ENCODE data around the gene PLA2G2E. TPM values are rescaled to one million over a fixed set of nuclear protein-coding genes. Genes with fewer than 3 reads are reported as not detected.

The PLA2G2E gene
- polyA plus RNA-seq, 6 donors from 2014 or later, result not detected

DNA sequence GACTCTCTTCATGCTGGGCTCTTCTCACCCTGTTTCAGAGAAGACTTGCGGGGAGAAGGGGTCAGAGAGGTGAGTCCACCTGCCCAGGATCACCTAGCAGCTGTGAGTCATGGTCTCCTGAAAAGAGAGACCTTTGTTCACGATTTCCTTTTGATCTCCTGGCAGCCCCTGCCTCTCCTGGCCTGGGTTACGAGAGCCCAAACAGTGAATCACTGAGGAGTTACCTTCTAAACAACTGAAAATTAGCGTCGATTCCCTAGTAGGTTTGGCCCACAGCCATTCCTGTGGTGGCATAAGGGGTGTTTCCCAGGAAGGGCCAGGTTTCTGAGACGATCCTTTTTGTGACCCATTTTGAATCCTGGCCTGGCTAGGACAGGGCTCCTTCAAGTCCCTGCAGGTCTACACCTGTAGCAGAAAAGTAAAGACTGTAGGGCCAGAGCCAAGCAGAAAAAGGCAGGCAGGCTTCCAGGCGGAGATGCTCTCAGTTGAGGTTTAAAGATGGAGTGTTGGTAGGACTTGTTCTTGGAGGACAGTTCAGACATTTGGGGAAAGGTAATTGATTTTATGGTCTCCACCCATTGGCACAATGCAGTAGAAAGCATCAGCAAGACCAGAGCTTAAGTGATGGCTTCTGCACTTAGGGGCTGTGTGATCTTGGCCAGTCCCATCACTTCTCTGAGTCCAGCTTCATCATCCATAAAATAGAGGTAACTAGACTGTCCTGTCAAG lies 2.1 kb upstream of the PLA2G2E start:
- Mint-ChIP-seq H3K4me3 (no peak overlapping the region), H3K27ac (peak overlapping the region in 1 of 6 donors; percentile 47), H3K4me1 (no peaks in the 10 kb centered on the region), H3K9me3 (peaks cover 2 to 16% (median 9%) of the 10 kb centered on the region in 7 donors), H3K36me3 (peaks cover 0 to 11% of the 10 kb centered on the region in 2 donors), H3K27me3 (peaks cover 0 to 18% (median 9%) of the 10 kb centered on the region in 3 donors)
- DNase-seq (no peak), ATAC-seq (ENCODE audit: low read depth in 2 of 2) (no peak)

DNA sequence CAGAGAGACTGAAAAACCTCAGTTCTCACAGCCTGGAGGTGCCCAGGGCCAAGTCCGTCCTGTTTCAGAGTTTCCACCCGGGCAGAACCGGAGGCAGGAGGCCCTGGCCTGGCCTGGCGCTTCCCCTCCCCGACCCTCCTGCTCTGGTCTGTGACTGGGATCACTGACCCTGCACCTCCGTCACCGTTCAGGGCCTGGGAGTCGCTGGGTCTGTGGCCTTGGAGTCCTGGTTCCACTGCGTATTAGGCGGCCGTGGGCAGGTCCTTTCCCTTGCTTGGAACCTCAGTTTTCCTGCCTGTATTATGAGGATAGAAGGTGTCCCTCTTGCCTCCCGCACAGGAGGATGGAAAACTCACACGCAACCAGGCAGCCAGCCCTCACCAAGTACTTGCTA lies 533 bp upstream of the PLA2G2E start:
- DNase-seq, result no peak
- H3K27me3 Mint-ChIP-seq, result peaks cover 0 to 9% (median 7%) of the 10 kb centered on the region in 3 donors
- no peaks in the 10 kb centered on the region for H3K36me3 Mint-ChIP-seq
- no peaks in the 10 kb centered on the region for H3K4me1 Mint-ChIP-seq
- peaks cover 0 to 2% (median under 1%) of the 10 kb centered on the region in 7 donors for H3K9me3 Mint-ChIP-seq
- H3K4me3 Mint-ChIP-seq, result no peak overlapping the region
- ATAC-seq (ENCODE audit: low read depth in 2 of 2), result no peak
- H3K27ac Mint-ChIP-seq, result no peak overlapping the region

DNA sequence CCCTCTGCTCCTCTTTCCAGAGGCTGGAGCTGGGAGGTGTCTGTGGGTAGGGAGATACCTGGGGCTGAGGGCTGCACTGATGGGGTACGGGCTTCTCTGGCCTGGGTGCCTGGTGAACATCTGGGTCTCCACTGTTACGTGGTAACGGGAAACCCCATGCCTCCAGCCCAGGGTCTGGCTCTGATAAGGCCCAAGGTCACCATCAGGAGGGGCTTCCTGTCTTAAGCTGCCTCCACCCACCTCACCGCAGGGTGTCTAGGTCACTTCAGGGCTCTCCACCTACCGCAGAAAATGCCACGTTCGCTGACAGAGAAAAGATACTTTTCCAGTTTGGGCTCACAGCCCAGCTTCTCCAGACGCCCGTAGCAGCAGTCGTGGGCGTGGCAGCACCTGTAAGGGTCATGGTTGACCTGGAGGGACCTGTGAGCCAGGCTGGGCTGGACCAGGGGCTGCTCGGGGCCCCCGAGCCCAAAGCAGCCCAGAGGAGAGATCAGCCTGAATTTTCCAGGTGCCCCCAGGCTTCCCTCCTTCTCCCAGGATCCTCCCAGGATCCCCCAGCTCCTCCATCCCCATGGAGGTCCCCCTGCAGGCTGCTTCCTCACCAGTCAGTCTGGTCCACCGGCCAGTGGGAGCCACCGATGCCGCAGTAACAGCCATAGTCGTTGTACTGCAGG lies 1.3 kb downstream of the PLA2G2E start:
- no peak for DNase-seq
- no peak overlapping the region for H3K4me3 Mint-ChIP-seq
- no peak for ATAC-seq (ENCODE audit: low read depth in 2 of 2)
- H3K9me3 Mint-ChIP-seq, result peaks cover 0 to 2% (median 0%) of the 10 kb centered on the region in 7 donors
- peaks cover 3 to 6% (median 4%) of the 10 kb centered on the region in 3 donors for H3K4me1 Mint-ChIP-seq
- no peaks in the 10 kb centered on the region for H3K36me3 Mint-ChIP-seq
- H3K27me3 Mint-ChIP-seq, result peaks cover 0 to 9% (median 7%) of the 10 kb centered on the region in 3 donors
- no peak overlapping the region for H3K27ac Mint-ChIP-seq

DNA sequence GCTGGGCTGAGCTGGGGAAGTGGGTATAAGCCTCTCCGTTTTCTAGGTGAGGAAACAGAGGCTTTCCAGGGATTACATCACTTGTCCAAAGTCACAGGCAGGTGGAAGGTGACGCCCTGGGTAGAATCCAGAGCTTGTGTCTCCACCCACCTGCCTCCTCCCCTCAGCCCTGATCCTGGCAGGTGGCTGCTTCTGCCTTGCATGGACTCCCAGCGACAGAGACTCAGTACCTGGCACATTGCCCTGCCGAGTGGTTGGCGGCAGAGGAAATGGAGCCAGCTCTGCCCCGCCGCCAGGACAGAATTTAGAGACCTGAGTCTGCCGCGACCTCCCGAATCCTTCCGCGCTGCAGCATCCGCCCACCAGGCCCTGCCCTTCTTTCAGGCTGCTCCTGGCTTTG lies 2.1 kb downstream of the PLA2G2E start:
- no peak for ATAC-seq (ENCODE audit: low read depth in 2 of 2)
- Mint-ChIP-seq H3K27me3 (peaks cover 0 to 9% (median 7%) of the 10 kb centered on the region in 3 donors), H3K9me3 (no peaks in the 10 kb centered on the region), H3K4me1 (peaks cover 3 to 6% (median 4%) of the 10 kb centered on the region in 3 donors), H3K36me3 (no peaks in the 10 kb centered on the region), H3K27ac (peak overlapping the region in 1 of 6 donors; percentile 35), H3K4me3 (no peak overlapping the region)
- no peak for DNase-seq

DNA sequence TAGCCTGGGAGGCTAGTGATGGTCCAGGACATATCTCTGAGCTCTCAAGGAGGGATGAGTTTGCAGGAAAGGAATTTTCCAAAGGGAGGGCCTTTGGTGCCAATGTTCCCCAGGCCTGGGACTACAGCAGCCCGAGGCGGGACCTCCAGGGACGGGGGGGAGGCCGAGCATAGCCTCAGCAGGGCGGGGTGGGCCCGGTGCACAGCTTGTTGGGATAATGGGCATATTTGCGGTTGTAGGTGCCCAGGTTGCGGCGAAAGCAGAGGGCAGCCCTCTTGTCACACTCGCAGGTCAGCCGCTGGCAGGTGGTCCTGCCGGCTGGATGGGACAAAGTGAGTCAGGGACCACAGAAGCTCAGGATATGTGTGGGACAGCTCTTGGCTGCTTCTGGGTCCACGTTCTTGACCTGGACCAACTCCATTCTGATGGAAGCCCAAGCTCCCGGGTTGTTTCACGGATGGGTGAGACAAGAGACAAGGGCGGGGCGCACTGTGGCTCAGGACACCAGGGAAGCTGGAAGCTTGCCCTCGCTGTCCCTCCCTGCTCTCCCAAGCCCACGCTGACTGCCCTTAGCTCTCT lies 3.2 kb downstream of the PLA2G2E start:
- Mint-ChIP-seq H3K4me1 (peaks cover 3 to 6% (median 4%) of the 10 kb centered on the region in 3 donors), H3K9me3 (no peaks in the 10 kb centered on the region), H3K36me3 (no peaks in the 10 kb centered on the region), H3K4me3 (no peak overlapping the region), H3K27ac (no peak overlapping the region), H3K27me3 (peaks cover 0 to 9% (median 7%) of the 10 kb centered on the region in 3 donors)
- DNase-seq (no peak), ATAC-seq (ENCODE audit: low read depth in 2 of 2) (no peak)

DNA sequence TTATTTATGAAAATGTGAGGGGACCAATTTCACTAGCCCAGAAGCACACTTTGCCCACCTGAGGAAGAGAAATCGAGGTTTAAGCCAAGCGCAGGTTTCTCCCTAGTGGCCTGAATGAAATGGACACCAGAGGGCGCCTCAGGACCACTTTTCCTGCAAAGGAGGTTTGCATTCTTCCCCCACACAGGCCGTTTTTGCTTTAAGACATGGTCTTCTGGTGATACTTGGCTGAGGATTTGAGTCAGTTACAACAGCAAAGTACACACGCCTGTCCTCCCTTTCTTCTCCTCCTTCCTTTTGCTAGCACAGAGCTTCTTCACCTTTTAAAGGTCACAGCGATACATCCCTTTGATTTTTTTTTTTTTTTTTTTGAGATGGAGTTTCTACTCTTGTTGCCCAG lies 5.4 kb downstream of the PLA2G2E start:
- H3K36me3 Mint-ChIP-seq, result no peaks in the 10 kb centered on the region
- H3K4me1 Mint-ChIP-seq, result peaks cover 3 to 6% (median 4%) of the 10 kb centered on the region in 3 donors
- ATAC-seq (ENCODE audit: low read depth in 2 of 2) (peak; percentile 69 to 87), DNase-seq (peak; percentile 68)
- H3K27ac Mint-ChIP-seq, result peak overlapping the region in 2 of 6 donors; percentile 4 to 82
- H3K27me3 Mint-ChIP-seq, result peaks cover 0 to 8% (median 7%) of the 10 kb centered on the region in 3 donors
- no peaks in the 10 kb centered on the region for H3K9me3 Mint-ChIP-seq
- no peak overlapping the region for H3K4me3 Mint-ChIP-seq

DNA sequence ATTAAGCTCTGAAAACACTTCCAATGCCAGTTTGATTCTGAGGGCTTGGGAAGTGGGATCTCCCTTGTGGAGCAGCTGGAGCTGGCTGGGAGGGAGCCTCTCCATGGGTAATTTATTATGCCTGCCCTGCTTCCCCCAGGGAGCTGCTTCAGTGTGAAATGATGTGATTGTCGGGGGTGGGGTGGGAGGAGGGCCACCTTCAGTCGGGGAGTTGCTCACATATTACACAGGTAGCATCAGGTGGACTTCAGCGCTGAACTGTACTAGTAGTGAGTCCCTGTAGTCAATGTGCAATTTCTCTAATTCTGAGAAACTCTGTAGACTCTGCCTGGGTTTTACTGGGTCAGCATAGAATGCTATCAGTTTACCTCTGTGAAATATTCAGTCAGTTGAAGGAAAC lies 12.8 kb downstream of the PLA2G2E start:
- no peak overlapping the region for H3K4me3 Mint-ChIP-seq
- H3K27ac Mint-ChIP-seq, result no peak overlapping the region
- H3K36me3 Mint-ChIP-seq, result peaks cover 30 to 38% of the 10 kb centered on the region in 2 donors
- H3K27me3 Mint-ChIP-seq, result no peaks in the 10 kb centered on the region
- H3K4me1 Mint-ChIP-seq, result no peaks in the 10 kb centered on the region
- no peaks in the 10 kb centered on the region for H3K9me3 Mint-ChIP-seq
- no peak for DNase-seq
- ATAC-seq (ENCODE audit: low read depth in 2 of 2), result no peak

DNA sequence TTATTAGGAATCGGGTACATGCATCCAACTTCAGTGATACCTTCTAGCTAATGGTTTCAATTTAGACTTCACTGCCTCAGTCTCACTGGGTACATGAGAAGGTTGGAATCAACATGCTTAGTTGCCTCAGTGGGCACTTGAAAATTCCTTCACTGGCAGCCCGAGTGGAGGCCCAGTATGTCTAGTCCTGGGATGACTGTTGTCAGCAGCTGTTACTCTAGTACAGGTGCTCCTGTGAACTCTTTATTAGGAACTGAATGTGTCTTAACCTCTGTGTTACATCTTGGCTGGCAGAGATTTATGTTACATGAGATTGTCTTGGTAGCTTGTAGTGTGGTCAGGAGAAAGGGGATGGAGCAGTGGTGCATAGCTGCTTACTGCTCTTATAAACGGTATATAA lies 13.4 kb downstream of the PLA2G2E start:
- Mint-ChIP-seq H3K4me1 (no peaks in the 10 kb centered on the region), H3K27ac (no peak overlapping the region), H3K9me3 (no peaks in the 10 kb centered on the region), H3K27me3 (no peaks in the 10 kb centered on the region), H3K4me3 (no peak overlapping the region), H3K36me3 (peaks cover 33 to 42% of the 10 kb centered on the region in 2 donors)
- no peak for DNase-seq
- no peak for ATAC-seq (ENCODE audit: low read depth in 2 of 2)

DNA sequence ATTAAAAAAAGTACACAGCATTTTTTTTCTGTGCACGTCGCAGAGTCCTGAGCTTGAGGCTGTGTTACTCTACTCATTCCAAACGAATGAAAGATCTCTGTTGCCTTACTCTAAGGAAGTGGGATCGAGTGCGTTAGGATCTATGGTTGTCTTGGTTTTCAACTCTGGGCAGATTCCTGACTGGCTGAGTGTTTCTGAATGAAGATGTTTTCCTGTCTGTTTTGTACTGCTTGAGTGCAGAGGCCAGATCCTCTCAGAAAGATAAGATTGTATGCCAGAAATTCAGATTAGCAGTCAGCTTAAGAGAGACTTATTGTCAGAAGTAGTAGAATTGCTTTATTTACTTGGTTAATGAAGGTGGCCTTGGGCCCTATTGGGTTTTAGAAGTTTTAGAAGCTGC lies 14.0 kb downstream of the PLA2G2E start:
- Mint-ChIP-seq H3K27ac (no peak overlapping the region), H3K27me3 (no peaks in the 10 kb centered on the region), H3K4me3 (no peak overlapping the region), H3K4me1 (no peaks in the 10 kb centered on the region), H3K36me3 (peaks cover 38 to 48% of the 10 kb centered on the region in 2 donors), H3K9me3 (no peaks in the 10 kb centered on the region)
- DNase-seq (no peak), ATAC-seq (ENCODE audit: low read depth in 2 of 2) (no peak)

DNA sequence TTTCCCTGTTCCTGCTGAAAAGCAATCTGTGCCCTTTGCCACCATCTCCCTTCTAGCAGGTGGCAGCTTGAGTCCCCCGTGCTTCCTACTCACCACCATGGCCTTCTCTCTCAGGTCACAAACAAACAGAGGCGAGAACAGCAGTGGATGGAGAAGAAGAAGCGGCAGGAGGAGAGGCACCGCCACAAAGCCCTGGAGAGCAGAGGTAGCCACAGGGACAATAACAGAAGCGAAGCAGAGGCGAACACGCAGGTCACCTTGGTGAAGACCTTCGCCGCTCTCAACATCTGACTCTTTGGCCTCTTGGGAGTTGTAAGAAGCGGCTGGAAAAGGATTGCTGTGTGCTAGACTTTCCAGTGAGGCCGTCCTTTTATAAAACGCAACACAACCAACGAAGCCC lies 16.0 kb downstream of the PLA2G2E start:
- H3K36me3 Mint-ChIP-seq, result peaks cover 47 to 60% of the 10 kb centered on the region in 2 donors
- peak overlapping the region in 1 of 6 donors; percentile 78 for H3K27ac Mint-ChIP-seq
- H3K27me3 Mint-ChIP-seq, result no peaks in the 10 kb centered on the region
- DNase-seq (no peak), ATAC-seq (ENCODE audit: low read depth in 2 of 2) (no peak)
- no peaks in the 10 kb centered on the region for H3K9me3 Mint-ChIP-seq
- no peaks in the 10 kb centered on the region for H3K4me1 Mint-ChIP-seq
- no peak overlapping the region for H3K4me3 Mint-ChIP-seq

DNA sequence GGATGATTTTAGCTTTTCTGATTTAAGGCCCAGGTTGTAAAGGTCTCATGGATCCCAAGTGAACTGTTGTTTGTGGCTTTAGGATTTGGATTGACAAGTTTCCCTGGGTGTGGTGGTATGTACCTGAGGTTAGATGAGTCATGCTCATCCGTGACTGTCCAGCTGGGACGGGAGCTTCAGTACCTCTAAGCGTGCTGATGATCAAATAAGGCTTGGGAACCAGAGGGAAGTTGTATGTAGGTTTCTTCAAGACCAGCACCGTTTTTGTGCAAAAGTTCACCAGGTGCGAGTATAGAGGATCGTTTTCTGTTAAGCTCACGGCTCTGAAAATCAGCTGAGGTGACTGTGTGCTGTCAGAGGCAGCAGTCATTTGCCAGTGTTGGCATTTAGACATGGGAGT lies 19.8 kb downstream of the PLA2G2E start:
- H3K27me3 Mint-ChIP-seq, result no peaks in the 10 kb centered on the region
- no peaks in the 10 kb centered on the region for H3K4me1 Mint-ChIP-seq
- peaks cover 43 to 54% of the 10 kb centered on the region in 2 donors for H3K36me3 Mint-ChIP-seq
- peaks cover 0 to 2% (median 0%) of the 10 kb centered on the region in 7 donors for H3K9me3 Mint-ChIP-seq
- DNase-seq (no peak), ATAC-seq (ENCODE audit: low read depth in 2 of 2) (no peak)
- no peak overlapping the region for H3K27ac Mint-ChIP-seq
- H3K4me3 Mint-ChIP-seq, result no peak overlapping the region

DNA sequence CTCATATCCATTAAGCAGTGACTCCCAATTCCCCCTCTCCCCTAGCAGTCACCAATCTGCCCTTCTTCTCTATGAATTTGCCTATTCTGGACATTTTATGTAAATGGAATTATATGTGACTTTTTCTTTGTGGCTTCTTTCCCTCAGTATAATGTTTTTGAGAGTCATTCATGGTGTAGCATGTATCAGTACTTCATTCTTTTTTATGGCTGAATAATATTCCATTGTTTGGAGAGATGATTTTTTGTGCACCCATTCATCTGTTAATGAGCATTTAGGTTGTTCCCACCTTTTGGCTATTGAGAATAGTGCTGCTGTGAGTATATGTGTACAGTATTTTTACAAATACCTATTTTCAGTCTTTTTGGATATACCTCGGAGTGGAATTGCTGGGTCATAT lies 21.8 kb downstream of the PLA2G2E start:
- ATAC-seq (ENCODE audit: low read depth in 2 of 2) (no peak), DNase-seq (no peak)
- Mint-ChIP-seq H3K9me3 (peaks cover 0 to 2% (median 0%) of the 10 kb centered on the region in 7 donors), H3K36me3 (peaks cover 39 to 46% of the 10 kb centered on the region in 2 donors), H3K4me1 (peaks cover 0 to 4% (median 0%) of the 10 kb centered on the region in 3 donors), H3K27ac (peak overlapping the region in 2 of 6 donors; percentile 29 to 37), H3K27me3 (no peaks in the 10 kb centered on the region), H3K4me3 (no peak overlapping the region)

DNA sequence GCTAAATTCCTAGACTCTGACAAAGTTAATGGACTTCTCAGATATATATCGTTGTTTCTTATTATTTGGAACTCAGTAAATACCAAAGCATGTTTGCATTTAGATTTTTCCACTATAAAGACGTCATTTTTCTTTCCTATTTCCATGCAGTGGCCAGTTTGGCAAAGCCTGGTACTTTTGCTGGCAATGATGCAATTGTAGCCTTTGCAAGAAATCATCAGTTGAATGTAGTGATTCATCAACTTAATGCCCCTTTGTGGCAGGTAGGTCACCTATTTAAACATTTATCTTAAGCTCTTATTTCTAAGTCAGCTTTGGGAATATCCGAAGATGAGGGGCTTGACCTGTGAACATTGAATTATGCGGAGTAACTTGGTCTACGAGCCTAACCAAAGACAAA lies 29.2 kb downstream of the PLA2G2E start:
- peaks cover 7 to 10% (median 9%) of the 10 kb centered on the region in 3 donors for H3K4me1 Mint-ChIP-seq
- H3K36me3 Mint-ChIP-seq, result peaks cover 17 to 40% of the 10 kb centered on the region in 2 donors
- DNase-seq, result no peak
- no peak overlapping the region for H3K4me3 Mint-ChIP-seq
- H3K27me3 Mint-ChIP-seq, result no peaks in the 10 kb centered on the region
- ATAC-seq (ENCODE audit: low read depth in 2 of 2), result no peak
- no peaks in the 10 kb centered on the region for H3K9me3 Mint-ChIP-seq
- H3K27ac Mint-ChIP-seq, result no peak overlapping the region

DNA sequence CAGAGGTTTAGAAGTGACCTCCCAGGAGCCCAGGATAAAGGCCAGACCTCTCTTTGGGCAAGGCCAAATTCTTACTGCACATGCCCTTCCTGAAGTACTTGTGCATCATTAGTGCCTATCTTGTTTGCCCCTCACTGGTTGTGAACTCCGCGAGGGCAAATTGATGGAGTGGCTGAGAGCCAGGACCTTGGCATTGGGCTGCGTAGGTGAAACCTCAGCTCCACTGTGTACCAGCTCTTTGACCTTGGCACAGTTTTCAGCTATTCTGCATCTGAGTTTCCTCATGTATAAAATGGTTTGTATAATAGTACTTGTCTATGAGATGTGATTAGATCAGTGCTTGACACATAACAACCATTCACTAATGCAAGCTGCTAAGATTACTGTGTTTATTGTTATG lies 29.7 kb downstream of the PLA2G2E start:
- no peaks in the 10 kb centered on the region for H3K27me3 Mint-ChIP-seq
- H3K4me3 Mint-ChIP-seq, result no peak overlapping the region
- peak overlapping the region in 1 of 6 donors; percentile 54 for H3K27ac Mint-ChIP-seq
- peaks cover 7 to 10% (median 9%) of the 10 kb centered on the region in 3 donors for H3K4me1 Mint-ChIP-seq
- H3K9me3 Mint-ChIP-seq, result no peaks in the 10 kb centered on the region
- ATAC-seq (ENCODE audit: low read depth in 2 of 2) (no peak), DNase-seq (no peak)
- H3K36me3 Mint-ChIP-seq, result peaks cover 12 to 35% of the 10 kb centered on the region in 2 donors
